ENCODE results near the gene GABRE.

GABRE gene, protein sequence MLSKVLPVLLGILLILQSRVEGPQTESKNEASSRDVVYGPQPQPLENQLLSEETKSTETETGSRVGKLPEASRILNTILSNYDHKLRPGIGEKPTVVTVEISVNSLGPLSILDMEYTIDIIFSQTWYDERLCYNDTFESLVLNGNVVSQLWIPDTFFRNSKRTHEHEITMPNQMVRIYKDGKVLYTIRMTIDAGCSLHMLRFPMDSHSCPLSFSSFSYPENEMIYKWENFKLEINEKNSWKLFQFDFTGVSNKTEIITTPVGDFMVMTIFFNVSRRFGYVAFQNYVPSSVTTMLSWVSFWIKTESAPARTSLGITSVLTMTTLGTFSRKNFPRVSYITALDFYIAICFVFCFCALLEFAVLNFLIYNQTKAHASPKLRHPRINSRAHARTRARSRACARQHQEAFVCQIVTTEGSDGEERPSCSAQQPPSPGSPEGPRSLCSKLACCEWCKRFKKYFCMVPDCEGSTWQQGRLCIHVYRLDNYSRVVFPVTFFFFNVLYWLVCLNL

GRCh38 chrX:151974336-151975227, at the start of gene GABRE:
Gene GABRE, minus strand, starts transcription at chrX:151974676. Its CDS starts 51 bp downstream, at chrX:151974625.
- no peak for DNase-seq

DNA sequence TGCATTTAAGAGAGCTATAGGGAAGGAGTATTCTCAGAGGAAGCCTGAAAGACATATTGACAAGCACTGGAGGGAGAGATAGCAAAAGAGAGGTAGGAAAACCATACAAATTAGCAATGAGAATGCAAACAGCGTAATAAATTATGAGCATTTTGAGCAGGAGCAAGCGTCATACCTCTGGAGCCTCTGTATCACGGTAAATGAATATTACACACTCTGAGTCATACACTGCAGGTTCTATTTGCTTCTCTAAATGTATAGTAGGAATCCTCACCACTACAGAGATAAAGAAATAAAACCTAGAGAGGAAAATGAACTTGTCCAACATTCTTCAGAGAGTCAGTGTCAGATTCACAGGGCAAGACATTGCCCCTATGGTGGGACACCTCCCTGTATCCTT, 46.4 kb upstream of the GABRE start:
- no peak for DNase-seq

DNA sequence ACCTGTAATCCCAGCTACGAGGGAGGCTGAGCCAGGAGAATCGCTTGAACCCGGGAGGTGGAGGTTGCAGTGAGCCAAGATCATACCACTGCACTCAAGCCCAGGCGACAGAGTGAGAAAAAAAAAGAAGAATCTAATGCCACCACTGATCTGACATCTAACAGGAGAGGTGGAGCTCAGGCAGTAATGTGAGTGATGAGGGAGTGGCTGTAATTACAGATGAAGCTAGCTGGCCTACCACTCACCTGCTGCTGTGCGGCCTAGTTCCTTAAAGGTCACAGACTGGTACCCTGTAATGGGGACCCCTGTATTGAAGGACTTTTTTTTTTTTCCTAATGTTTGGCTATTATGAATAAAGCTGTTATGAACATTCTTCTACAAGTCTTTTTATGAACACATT, 25.3 kb upstream of the GABRE start:
- DNase-seq = no peak

DNA sequence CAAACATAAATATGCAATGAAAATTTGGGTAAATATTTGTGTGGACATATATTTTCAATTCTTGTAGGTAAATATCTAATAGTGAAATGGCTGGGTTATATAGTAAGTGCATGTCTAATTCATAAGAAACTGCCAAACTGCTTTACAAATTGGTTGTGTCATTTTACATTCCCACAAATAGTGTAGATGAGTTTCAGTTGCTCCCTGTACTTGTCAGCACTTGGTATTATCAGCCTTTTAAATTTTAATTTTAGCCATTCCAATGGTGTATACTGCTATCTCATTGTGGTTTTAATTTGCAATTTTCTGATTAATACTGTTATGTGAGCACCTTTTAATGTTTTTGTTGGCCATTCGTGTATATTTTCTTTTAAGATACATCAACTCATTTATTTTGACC, 23.1 kb upstream of the GABRE start:
- DNase-seq = no peak

GRCh38 chrX:151996347-151996746, 21.9 kb upstream of the GABRE start:
- DNase-seq = no peak

- DNase-seq = no peak
These were observed 20.0 kb upstream of the GABRE start for GRCh38 chrX:151994476-151994875.

DNA sequence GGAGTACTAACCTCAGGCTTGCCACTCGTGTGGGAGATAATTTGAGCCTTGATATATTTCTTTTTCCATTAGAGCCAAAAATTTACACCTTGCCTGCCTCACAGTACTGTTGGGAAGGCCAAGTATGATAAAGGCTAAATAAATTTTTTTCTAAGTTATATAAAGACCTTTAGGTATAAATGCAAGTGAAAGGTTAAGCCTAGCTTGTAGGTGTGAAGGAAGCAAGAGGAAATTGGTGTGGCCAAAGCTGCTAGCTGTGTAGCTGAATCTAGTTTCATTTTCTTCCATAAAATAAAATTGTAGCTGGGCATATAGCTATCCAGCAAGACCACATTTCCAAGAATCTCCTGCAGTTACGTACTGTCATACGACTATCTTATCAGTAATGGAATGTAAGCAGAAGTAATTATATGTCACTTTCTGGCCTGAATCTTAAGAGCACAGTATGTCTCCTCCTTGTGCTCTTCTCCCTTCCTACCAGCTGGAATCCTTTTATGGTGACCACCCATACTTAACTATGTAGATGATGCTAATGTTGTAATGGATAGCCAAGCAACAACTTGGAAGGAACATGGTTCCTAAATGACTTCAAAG, 14.3 kb upstream of the GABRE start:
- DNase-seq = no peak

- DNase-seq = no peak
These were observed 12.6 kb upstream of the GABRE start for GRCh38 chrX:151987108-151987507.

GRCh38 chrX:151985955-151986354, 11.5 kb upstream of the GABRE start:
- no peak for DNase-seq

- no peak for DNase-seq
These were observed 11.1 kb upstream of the GABRE start for GRCh38 chrX:151985531-151985930.

GRCh38 chrX:151984902-151985301, 10.4 kb upstream of the GABRE start:
- DNase-seq = no peak

DNA sequence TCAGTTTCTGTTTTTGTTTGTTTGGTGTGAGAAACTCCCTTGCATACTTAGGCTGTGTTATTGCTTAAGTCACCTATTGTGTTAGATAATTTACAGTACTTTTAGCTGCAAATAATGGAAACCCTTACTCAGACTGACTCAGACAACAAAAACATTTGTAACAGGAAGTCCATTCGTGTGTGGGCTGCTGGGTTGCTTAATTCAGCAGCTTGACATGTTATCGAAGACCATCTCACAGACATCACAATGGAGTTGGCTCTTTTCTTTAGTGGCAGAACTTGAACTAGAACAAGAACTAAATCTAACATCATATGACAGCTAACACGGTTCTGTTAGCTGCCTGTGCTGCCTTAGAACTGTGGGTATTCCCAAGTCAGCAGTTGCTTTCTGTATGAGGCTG, 9.9 kb upstream of the GABRE start:
- DNase-seq = no peak

DNA sequence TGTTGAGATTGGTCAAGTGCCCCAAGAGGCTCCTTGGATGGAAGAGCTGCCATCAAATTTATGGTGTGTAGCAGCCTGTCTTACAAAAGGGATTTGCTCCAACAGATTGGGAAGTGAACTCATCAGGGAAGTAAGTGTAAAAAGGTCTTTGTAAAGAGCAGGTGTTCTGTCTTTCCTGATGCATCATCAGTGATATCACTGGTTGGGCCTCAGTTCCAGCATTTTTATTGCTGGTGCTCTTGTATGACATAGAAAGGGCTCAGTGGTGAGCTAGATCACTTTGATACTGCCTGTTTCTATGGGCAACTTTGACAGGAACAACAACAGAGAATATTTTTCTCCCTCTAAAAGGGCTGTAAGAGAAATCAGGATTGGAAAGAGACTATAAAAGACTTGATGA, 8.7 kb upstream of the GABRE start:
- no peak for DNase-seq

- no peak for DNase-seq
These were observed 7.7 kb upstream of the GABRE start for GRCh38 chrX:151982222-151982621.

GRCh38 chrX:151981129-151981528, 6.7 kb upstream of the GABRE start:
- no peak for DNase-seq

DNA sequence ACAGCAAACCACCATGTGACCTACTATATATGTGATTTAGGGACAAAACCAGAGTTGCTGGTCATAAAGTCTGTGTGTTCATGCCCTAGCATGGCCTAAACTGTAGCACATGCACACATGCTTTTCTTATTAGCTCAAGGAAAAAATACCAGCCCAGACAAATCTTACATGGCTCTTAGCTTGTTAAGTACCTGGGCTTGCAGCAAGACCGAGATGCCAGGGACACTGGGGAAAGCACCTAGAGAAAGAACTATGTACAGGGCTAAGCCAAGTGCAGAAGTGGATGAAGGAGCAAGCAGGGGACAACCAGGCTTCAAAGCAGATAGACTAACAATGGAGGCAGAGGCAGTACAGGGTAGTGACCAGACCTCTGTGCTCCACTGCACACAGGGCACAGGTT, 3.4 kb upstream of the GABRE start:
- DNase-seq = no peak

DNA sequence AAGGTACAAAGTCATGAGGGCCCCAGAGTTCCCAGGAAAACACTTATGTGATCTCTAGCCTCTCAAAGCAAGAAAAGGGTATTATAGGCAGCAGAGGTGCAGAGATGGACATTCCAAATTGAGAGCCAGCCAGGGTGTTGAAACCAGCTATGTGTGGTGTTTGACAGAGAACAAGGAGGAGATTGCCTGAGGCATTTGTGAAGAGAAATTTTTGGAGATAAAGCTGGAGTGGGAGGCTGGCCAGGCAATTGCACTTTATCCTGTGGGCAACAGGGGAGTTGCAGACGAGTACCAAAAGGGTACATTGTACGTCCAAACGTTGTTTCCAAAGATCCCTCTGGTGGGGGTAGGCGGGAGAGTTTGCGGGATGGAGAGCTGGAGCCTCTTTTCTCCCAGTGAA, 2.5 kb upstream of the GABRE start:
- DNase-seq = no peak

DNA sequence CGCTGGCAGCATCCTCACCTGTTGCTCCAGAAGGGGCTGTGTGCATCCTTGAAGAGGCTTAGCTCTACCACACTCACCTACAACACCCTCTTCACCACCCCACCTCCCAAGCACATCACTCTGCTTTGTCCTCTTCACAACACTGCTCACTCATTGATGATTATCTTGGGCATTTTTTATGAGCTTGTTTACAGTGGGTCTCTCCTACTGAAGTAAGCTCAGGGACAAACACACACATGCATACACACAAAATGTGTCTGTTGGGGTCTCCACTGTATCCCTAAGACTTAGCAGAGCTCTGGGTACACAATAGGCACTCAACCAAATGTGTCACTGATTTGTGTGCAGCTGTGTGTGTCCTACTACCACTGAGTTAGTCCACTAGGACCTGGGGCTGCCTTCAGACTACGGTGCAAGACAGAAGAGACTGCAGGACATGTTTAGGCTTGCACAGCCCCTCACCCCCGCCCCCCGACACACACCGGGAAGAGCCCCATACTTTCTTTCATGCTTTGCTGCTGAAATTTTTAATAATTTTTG, 1.3 kb upstream of the GABRE start:
- DNase-seq = no peak

DNA sequence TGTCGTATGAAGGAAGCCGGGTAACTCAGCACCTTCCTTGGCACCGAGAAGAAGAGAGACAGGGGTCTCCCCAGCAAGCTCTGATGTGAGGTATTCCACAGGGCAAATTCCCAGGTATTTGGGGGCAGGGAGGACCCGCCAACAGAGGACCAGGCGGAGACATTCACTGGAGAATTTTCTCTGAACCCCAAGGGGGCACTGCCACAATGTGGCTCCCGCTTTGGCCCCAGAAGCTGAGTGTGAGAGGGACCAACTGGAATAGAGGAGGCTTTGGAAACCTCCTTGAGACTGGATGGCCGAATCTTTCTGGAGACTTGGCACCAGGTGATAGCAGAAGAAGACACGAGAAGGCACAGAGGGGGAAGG, 735 bp upstream of the GABRE start:
- no peak for DNase-seq

GRCh38 chrX:151973851-151974335, 583 bp downstream of the GABRE start:
- no peak for DNase-seq

- no peak for DNase-seq
These were observed 1.3 kb downstream of the GABRE start for GRCh38 chrX:151973060-151973661.

DNA sequence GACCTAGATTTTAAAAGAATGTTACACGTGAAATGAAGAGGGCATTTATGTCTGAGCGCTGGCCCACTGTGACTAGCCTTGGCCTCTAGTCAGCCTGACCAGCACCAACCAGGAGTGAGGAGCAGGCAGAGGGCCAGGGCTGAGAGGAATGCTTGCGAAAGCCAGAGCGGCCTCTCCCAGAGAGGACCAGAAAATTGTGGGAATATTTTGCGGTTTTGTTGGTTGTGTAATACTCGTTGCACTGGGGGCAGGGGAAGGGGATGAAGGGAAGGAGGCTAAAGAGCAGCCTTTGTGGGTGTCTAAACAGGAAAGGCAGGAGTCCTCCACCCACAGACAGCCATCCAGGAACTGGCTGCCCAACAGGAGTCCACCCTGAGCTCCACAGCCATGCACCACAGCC, 3.8 kb downstream of the GABRE start:
- DNase-seq = no peak

GRCh38 chrX:151970027-151970426, 4.4 kb downstream of the GABRE start:
- no peak for DNase-seq
